Measurements from ENCODE around the gene IQSEC1.

DNA sequence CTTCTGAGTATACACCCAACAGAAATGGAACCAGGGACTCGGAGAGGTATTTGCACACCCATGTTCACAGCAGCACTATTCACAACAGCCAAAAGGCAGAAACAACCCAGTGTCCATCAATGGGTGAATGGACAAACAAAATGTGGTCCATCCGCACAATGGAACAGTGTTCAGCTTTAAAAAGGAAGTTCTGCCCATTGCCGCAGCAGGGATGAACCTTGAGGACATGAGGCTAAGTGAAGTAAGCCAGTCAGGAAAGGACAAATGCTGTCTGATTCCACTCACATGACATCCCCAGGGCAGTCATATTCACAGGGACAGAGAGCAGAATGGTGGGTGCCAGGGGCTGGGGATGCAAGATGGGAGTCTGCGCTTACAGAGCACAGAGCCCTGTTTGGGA lies 7.5 kb downstream of the IQSEC1 start:
- TF ChIP-seq, protein P1, sequence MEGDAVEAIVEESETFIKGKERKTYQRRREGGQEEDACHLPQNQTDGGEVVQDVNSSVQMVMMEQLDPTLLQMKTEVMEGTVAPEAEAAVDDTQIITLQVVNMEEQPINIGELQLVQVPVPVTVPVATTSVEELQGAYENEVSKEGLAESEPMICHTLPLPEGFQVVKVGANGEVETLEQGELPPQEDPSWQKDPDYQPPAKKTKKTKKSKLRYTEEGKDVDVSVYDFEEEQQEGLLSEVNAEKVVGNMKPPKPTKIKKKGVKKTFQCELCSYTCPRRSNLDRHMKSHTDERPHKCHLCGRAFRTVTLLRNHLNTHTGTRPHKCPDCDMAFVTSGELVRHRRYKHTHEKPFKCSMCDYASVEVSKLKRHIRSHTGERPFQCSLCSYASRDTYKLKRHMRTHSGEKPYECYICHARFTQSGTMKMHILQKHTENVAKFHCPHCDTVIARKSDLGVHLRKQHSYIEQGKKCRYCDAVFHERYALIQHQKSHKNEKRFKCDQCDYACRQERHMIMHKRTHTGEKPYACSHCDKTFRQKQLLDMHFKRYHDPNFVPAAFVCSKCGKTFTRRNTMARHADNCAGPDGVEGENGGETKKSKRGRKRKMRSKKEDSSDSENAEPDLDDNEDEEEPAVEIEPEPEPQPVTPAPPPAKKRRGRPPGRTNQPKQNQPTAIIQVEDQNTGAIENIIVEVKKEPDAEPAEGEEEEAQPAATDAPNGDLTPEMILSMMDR (IDR thresholded peaks at IDR 0.05; ENCODE audit: extremely low read depth in 1 of 2, insufficient read depth in 1 of 2, low read depth in 1 of 2, low read length in 2 of 2) = no peak
- TF ChIP-seq POLR2A (IDR thresholded peaks at IDR 0.05; ENCODE audit: low read depth, low read length) (no peak), POLR2AphosphoS5 (IDR thresholded peaks at IDR 0.05; ENCODE audit: insufficient read depth, low read depth, low read length) (no peak), EZH2 (IDR thresholded peaks at IDR 0.05; ENCODE audit: borderline replicate concordance, low read depth, low read length, severe bottlenecking) (no peak), GATA2 (IDR thresholded peaks at IDR 0.05; ENCODE audit: insufficient read depth, insufficient read length, low read depth, low read length) (no peak), MYC (IDR thresholded peaks at IDR 0.05; ENCODE audit: low read depth, low read length) (no peak), FOS (IDR thresholded peaks at IDR 0.05; ENCODE audit: borderline replicate concordance, insufficient read depth, low read length) (no peak), JUN (IDR thresholded peaks at IDR 0.05; ENCODE audit: borderline replicate concordance, insufficient read depth, insufficient read length, low read depth) (no peak)
- TF ChIP-seq, protein P2, sequence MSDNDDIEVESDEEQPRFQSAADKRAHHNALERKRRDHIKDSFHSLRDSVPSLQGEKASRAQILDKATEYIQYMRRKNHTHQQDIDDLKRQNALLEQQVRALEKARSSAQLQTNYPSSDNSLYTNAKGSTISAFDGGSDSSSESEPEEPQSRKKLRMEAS (IDR thresholded peaks at IDR 0.05; ENCODE audit: insufficient read depth, insufficient read length) = no peak
